HCT116 (cell line): ENCODE measurements around the gene TRIM68. TPM values are rescaled to one million over a fixed set of nuclear protein-coding genes. Genes with fewer than 3 reads are reported as not detected.

Source experiments
- ATAC-seq: fragments of 200-7000 bp; cut with Tn5 transposase; 2 replicates; pipeline ENCODE4 v1.9.1; 2020; ENCODE audit warnings: mild to moderate bottlenecking, moderate library complexity
- BruUV-seq: library from RNA; stranded (reverse); fragments of 400-500 nt; replicated peaks from 2 replicates; lab custom pipeline; 2021; lab: Mats Ljungman, UMichigan
- CTCF ChIA-PET: fragments of 300-600 bp; sonication (Branson Sonifier 250); formaldehyde crosslinking; loops from one replicate; lab custom pipeline; 2021; ENCODE audit warnings: antibody characterized with exemption; lab: Charles Lee
- POLR2A ChIA-PET: fragments of 300-600, 350-600 bp; sonication (Branson Sonifier 250); formaldehyde crosslinking; loops from one replicate; lab custom pipeline; 2021; ENCODE audit warnings: antibody characterized with exemption; lab: Charles Lee
- RAD21 ChIA-PET, 2 experiments: fragments of 300-600 bp; sonication (Branson Sonifier 250); formaldehyde crosslinking; loops; one replicate each; lab custom pipeline; 2023; ENCODE audit warnings: low total read pairs in 2 of 2; ENCODE audit not compliant: uncharacterized antibody in 2 of 2, unreplicated experiment in 2 of 2, low non-redundant PET in 1 of 2; lab: Charles Lee
- DNase-seq: peaks from one replicate; pipeline ENCODE4 v3.0.0-alpha.2; 2010; ENCODE audit warnings: low read depth, low spot score
- H2AFZ ChIP-seq: fragments of 200-600 bp; shearing (Covaris generic), sonication (generic); 2 replicates; pipeline ENCODE4 v1.6.1; 2017; ENCODE audit warnings: low read depth, mixed run types, mixed read lengths, antibody characterized with exemption, low read length; ENCODE audit not compliant: poor library complexity, severe bottlenecking
- H3K27ac ChIP-seq: 2 replicates; pipeline ENCODE4 v1.5.1; 2012; ENCODE audit warnings: low read depth, low read length
- H3K27me3 ChIP-seq: fragments of 200-600 bp; sonication (generic); 2 replicates; pipeline ENCODE4 v1.6.1; 2016; ENCODE audit warnings: mixed run types, low read length, mixed read lengths; ENCODE audit not compliant: insufficient read depth
- H3K36me3 ChIP-seq, 2 experiments: fragments of 200-500 bp in 1 of 2; fragments of 200-600 bp in 1 of 2; sonication (Bioruptor generic) in 1 of 2; sonication (generic) in 1 of 2; 2 replicates each; pipeline versions ENCODE4 v1.5.1 to v1.6.1; 2014 to 2016; ENCODE audit warnings: low read length in 2 of 2, inconsistent platforms in 1 of 2, mixed read lengths in 1 of 2, mixed run types in 1 of 2; ENCODE audit not compliant: insufficient read depth in 2 of 2, control insufficient read depth in 1 of 2
- H3K4me1 ChIP-seq, 2 experiments: fragments of 200-600 bp in 1 of 2; sonication (generic) in 1 of 2; 2 replicates each; pipeline versions ENCODE4 v1.5.1 to v1.6.1; 2012 to 2017; ENCODE audit warnings: low read length in 2 of 2, inconsistent platforms in 1 of 2, mild to moderate bottlenecking in 1 of 2, mixed read lengths in 1 of 2, mixed run types in 1 of 2, moderate library complexity in 1 of 2; ENCODE audit not compliant: insufficient read depth in 2 of 2, control insufficient read depth in 1 of 2
- H3K4me2 ChIP-seq: fragments of 200-600 bp; sonication (generic); 2 replicates; pipeline ENCODE4 v1.6.1; 2017; ENCODE audit warnings: mixed run types, low read length, mixed read lengths
- H3K4me3 ChIP-seq, 2 experiments: fragments of 200-600 bp in 1 of 2; sonication (generic) in 1 of 2; replicated peaks in 1 of 2; 2 replicates each; pipeline ENCODE4 v1.5.1; 2011 to 2016; ENCODE audit warnings: low read length in 2 of 2, control low read depth in 1 of 2, low read depth in 1 of 2, mild to moderate bottlenecking in 1 of 2, mixed read lengths in 1 of 2, mixed run types in 1 of 2
- H3K79me2 ChIP-seq: fragments of 200-600 bp; sonication (generic); 2 replicates; pipeline ENCODE4 v1.6.1; 2017; ENCODE audit warnings: mild to moderate bottlenecking, mixed run types, low read length, moderate library complexity, mixed read lengths; ENCODE audit not compliant: insufficient read depth
- H3K9ac ChIP-seq: fragments of 200-600 bp; sonication (generic); 2 replicates; pipeline ENCODE4 v1.6.1; 2016; ENCODE audit warnings: low read length, mixed read lengths
- H3K9me2 ChIP-seq: fragments of 200-600 bp; sonication (generic), shearing (Covaris generic); 2 replicates; pipeline ENCODE4 v1.6.1; 2017; ENCODE audit warnings: mixed run types, mild to moderate bottlenecking, moderate library complexity; ENCODE audit not compliant: insufficient read depth
- H3K9me3 ChIP-seq, 2 experiments: fragments of 200-500 bp in 1 of 2; fragments of 200-600 bp in 1 of 2; sonication (Bioruptor generic) in 1 of 2; sonication (generic) in 1 of 2; 2 replicates each; pipeline ENCODE4 v1.6.1; 2014 to 2017; ENCODE audit warnings: low read length in 2 of 2, mixed read lengths in 2 of 2, inconsistent platforms in 1 of 2, low read depth in 1 of 2, mild to moderate bottlenecking in 1 of 2, mixed run types in 1 of 2, moderate library complexity in 1 of 2; ENCODE audit not compliant: control insufficient read depth in 1 of 2, insufficient read depth in 1 of 2
- H4K20me1 ChIP-seq: fragments of 200-600 bp; sonication (generic), shearing (Covaris generic); 2 replicates; pipeline ENCODE4 v1.6.1; 2017; ENCODE audit warnings: mixed run types, mild to moderate bottlenecking, moderate library complexity; ENCODE audit not compliant: insufficient read depth
- CBX3 ChIP-seq: IDR thresholded peaks from 2 replicates; pipeline ENCODE4 v1.6.1; 2012; ENCODE audit warnings: low read depth
- EZH2phosphoT487 ChIP-seq: fragments of 200-600 bp; IDR thresholded peaks from 2 replicates; pipeline ENCODE4 v1.6.1; 2018; ENCODE audit warnings: antibody characterized with exemption, borderline replicate concordance
- FOSL1 ChIP-seq: IDR thresholded peaks from 2 replicates; pipeline ENCODE4 v1.6.1; 2012; ENCODE audit warnings: low read depth
- MAX ChIP-seq: IDR thresholded peaks from 2 replicates; pipeline ENCODE4 v1.6.1; 2012
- POLR2A ChIP-seq: IDR thresholded peaks from 2 replicates; pipeline ENCODE4 v1.7.0; 2011; ENCODE audit warnings: borderline replicate concordance; ENCODE audit not compliant: insufficient read depth, insufficient read length; ENCODE audit errors: extremely low read depth
- SIN3A ChIP-seq: IDR thresholded peaks from 2 replicates; pipeline ENCODE4 v1.6.1; 2012; ENCODE audit warnings: low read depth
- ZFX ChIP-seq: fragments of 450-650 bp; IDR thresholded peaks from 2 replicates; pipeline ENCODE4 v1.6.1; 2017
- ZNF274 ChIP-seq: fragments of 200-500 bp; sonication (Bioruptor generic); IDR thresholded peaks from 2 replicates; pipeline ENCODE4 v1.6.1; 2014; ENCODE audit warnings: mild to moderate bottlenecking, low read depth, low read length, inconsistent platforms
- intact Hi-C: fragments of 100-400 bp; cut with micrococcal nuclease; formaldehyde crosslinking; loops from 2 replicates; pipeline ENCODE4 v1.10.0; 2022
- total RNA-seq: library from RNA; stranded (reverse); gene quantifications from one replicate; pipeline ENCODE4 v1.2.1, GENCODE V29; 2021; ENCODE audit not compliant: unreplicated experiment
- TF ChIP-seq, protein P1 (sequence below): IDR thresholded peaks from 2 replicates; pipeline ENCODE4 v1.6.1; 2012
- TF ChIP-seq, protein P2 (sequence below), 3 experiments: fragments of 200-600 bp in 1 of 3; sonication (generic) in 1 of 3; IDR thresholded peaks in 2 of 3; conservative IDR thresholded peaks in 1 of 3; 2 replicates each; pipeline ENCODE4 v1.5.1; 2012 to 2017; ENCODE audit warnings: low read depth in 2 of 3, low read length in 2 of 3, antibody characterized with exemption in 1 of 3, borderline replicate concordance in 1 of 3, control low read depth in 1 of 3, mild to moderate bottlenecking in 1 of 3, mixed read lengths in 1 of 3, mixed run types in 1 of 3, moderate library complexity in 1 of 3; ENCODE audit not compliant: insufficient read depth in 1 of 3
- TF ChIP-seq, protein P3 (sequence below): IDR thresholded peaks from 2 replicates; pipeline ENCODE4 v1.6.1; 2012; ENCODE audit warnings: low read depth

Gene TRIM68
- total RNA-seq, 1 experiment from 2014 or later, result 8.3 TPM

DNA sequence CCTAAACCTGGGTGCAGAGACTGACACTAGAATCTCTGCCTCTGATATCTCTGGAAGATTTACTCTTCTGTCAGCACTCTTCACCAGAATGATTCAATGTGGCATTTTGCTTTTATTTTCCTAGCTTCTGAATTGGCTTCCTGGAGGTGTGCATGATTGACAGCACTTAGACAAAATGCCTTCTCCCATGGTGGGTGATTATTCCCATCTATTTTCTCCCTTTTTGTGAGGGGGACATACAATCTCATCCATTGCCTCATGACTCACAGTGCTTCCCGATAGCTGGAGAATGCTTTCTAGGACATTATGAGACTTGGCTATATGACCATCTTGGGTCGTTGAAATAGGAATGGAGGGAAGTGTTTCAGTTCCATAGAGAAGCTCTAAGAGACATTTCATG lies 4.0 kb upstream of the TRIM68 start:
- ChIA-PET CTCF (no interaction called here), RAD21 (no interaction called here), POLR2A (no interaction called here)
- DNase-seq (no peak), ATAC-seq (no peak)
- Histone ChIP-seq H4K20me1 (no peaks in the 10 kb centered on the region), H3K79me2 (peaks cover 3% of the 10 kb centered on the region; the same call in 1 of the 2 replicates), H3K9ac (no peak overlapping the region), H3K9me3 (no peaks in the 10 kb centered on the region), H3K4me3 (no peak overlapping the region), H3K9me2 (no peaks in the 10 kb centered on the region), H3K4me1 (peaks cover 0 to 13% of the 10 kb centered on the region in 2 experiments; a peak in 2 of 4 replicates), H2AFZ (no peak overlapping the region), H3K27me3 (peaks cover 5% of the 10 kb centered on the region; the same call in 1 of the 2 replicates), H3K4me2 (no peak overlapping the region), H3K36me3 (no peaks in the 10 kb centered on the region), H3K27ac (no peak overlapping the region)
- TF ChIP-seq, protein P1, sequence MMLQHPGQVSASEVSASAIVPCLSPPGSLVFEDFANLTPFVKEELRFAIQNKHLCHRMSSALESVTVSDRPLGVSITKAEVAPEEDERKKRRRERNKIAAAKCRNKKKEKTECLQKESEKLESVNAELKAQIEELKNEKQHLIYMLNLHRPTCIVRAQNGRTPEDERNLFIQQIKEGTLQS, result no peak
- TF ChIP-seq POLR2A (no peak), FOSL1 (no peak)
- BruUV-seq, result no TSS peak
- intact Hi-C loops, result loop anchor here (10.0 kb wide), 1 partner anchor 773 kb away; the partner anchor contains the start of gene OR51M1

- no peak overlapping the region for H3K27ac ChIP-seq
- peaks cover 0 to 15% of the 10 kb centered on the region in 2 experiments; a peak in 2 of 4 replicates for H3K4me1 ChIP-seq
- BruUV-seq, result no TSS peak
- peaks cover 5% of the 10 kb centered on the region; the same call in 1 of the 2 replicates for H3K27me3 ChIP-seq
- intact Hi-C loops, result loop anchor here (10.0 kb wide), 1 partner anchor 774 kb away; the partner anchor contains the start of gene OR51M1
- no peaks in the 10 kb centered on the region for H4K20me1 ChIP-seq
- no peaks in the 10 kb centered on the region for H3K9me2 ChIP-seq
- no peaks in the 10 kb centered on the region for H3K36me3 ChIP-seq
- H3K4me2 ChIP-seq, result peak overlapping the region; percentile 25; the same call in 1 of the 2 replicates
- TF ChIP-seq SIN3A (no peak), CBX3 (no peak), EZH2phosphoT487 (no peak), ZFX (no peak), ZNF274 (no peak), MAX (no peak)
- TF ChIP-seq, protein P2, sequence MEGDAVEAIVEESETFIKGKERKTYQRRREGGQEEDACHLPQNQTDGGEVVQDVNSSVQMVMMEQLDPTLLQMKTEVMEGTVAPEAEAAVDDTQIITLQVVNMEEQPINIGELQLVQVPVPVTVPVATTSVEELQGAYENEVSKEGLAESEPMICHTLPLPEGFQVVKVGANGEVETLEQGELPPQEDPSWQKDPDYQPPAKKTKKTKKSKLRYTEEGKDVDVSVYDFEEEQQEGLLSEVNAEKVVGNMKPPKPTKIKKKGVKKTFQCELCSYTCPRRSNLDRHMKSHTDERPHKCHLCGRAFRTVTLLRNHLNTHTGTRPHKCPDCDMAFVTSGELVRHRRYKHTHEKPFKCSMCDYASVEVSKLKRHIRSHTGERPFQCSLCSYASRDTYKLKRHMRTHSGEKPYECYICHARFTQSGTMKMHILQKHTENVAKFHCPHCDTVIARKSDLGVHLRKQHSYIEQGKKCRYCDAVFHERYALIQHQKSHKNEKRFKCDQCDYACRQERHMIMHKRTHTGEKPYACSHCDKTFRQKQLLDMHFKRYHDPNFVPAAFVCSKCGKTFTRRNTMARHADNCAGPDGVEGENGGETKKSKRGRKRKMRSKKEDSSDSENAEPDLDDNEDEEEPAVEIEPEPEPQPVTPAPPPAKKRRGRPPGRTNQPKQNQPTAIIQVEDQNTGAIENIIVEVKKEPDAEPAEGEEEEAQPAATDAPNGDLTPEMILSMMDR (IDR thresholded peaks at IDR 0.05 in 2 of 3, conservative IDR thresholded peaks at IDR 0.05 in 1 of 3; ENCODE audit: borderline replicate concordance in 1 of 3, insufficient read depth in 1 of 3, low read depth in 2 of 3, low read length in 2 of 3), result no peak
- TF ChIP-seq, protein P3, sequence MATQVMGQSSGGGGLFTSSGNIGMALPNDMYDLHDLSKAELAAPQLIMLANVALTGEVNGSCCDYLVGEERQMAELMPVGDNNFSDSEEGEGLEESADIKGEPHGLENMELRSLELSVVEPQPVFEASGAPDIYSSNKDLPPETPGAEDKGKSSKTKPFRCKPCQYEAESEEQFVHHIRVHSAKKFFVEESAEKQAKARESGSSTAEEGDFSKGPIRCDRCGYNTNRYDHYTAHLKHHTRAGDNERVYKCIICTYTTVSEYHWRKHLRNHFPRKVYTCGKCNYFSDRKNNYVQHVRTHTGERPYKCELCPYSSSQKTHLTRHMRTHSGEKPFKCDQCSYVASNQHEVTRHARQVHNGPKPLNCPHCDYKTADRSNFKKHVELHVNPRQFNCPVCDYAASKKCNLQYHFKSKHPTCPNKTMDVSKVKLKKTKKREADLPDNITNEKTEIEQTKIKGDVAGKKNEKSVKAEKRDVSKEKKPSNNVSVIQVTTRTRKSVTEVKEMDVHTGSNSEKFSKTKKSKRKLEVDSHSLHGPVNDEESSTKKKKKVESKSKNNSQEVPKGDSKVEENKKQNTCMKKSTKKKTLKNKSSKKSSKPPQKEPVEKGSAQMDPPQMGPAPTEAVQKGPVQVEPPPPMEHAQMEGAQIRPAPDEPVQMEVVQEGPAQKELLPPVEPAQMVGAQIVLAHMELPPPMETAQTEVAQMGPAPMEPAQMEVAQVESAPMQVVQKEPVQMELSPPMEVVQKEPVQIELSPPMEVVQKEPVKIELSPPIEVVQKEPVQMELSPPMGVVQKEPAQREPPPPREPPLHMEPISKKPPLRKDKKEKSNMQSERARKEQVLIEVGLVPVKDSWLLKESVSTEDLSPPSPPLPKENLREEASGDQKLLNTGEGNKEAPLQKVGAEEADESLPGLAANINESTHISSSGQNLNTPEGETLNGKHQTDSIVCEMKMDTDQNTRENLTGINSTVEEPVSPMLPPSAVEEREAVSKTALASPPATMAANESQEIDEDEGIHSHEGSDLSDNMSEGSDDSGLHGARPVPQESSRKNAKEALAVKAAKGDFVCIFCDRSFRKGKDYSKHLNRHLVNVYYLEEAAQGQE, result no peak
- CTCF ChIA-PET, result no interaction called here
- ATAC-seq (no peak), DNase-seq (no peak)
- no peak overlapping the region for H3K9ac ChIP-seq
- RAD21 ChIA-PET, result no interaction called here
- no peak overlapping the region for H3K4me3 ChIP-seq
- H2AFZ ChIP-seq, result peak overlapping the region; percentile 63
- POLR2A ChIA-PET, result no interaction called here
- no peaks in the 10 kb centered on the region for H3K9me3 ChIP-seq
- peaks cover 4% of the 10 kb centered on the region; the same call in 1 of the 2 replicates for H3K79me2 ChIP-seq
Observed at GRCh38 chr11:4610258-4610935, 2.4 kb upstream of the TRIM68 start.
